Activated CD4-positive, CD25-positive, alpha-beta regulatory T cell (primary cell): ENCODE results near the gene FZD1.

ENCODE experiments used
- DNase-seq, 4 experiments: peaks; one replicate each; lab custom pipeline; 2025; lab: John Stamatoyannopoulos, UW

FZD1 gene

GRCh38 chr7:91264046-91264923 is at the start of gene FZD1:
TSS of gene FZD1 (plus strand) at chr7:91264433. CDS start at chr7:91264881, 448 bp downstream.
- DNase-seq: no peak

- DNase-seq: no peak
These were observed 37.8 kb upstream of the FZD1 start for GRCh38 chr7:91226411-91226810.

GRCh38 chr7:91228327-91228726 is 35.9 kb upstream of the FZD1 start:
- no peak for DNase-seq

- DNase-seq: no peak
These were observed 35.2 kb upstream of the FZD1 start for GRCh38 chr7:91228927-91229558.

- DNase-seq: no peak
These were observed 34.1 kb upstream of the FZD1 start for GRCh38 chr7:91230100-91230499.

- DNase-seq: no peak
These were observed 33.7 kb upstream of the FZD1 start for GRCh38 chr7:91230503-91230902.

GRCh38 chr7:91233212-91233611 is 31.0 kb upstream of the FZD1 start:
- DNase-seq: no peak

GRCh38 chr7:91235211-91235832 is 28.9 kb upstream of the FZD1 start:
- DNase-seq: no peak

GRCh38 chr7:91239171-91239604 is 25.0 kb upstream of the FZD1 start:
- DNase-seq: no peak

GRCh38 chr7:91239772-91240171 is 24.5 kb upstream of the FZD1 start:
- DNase-seq: no peak

GRCh38 chr7:91240376-91240941 is 23.8 kb upstream of the FZD1 start:
- DNase-seq: no peak

- DNase-seq: no peak
These were observed 22.0 kb upstream of the FZD1 start for GRCh38 chr7:91242097-91242844.

- DNase-seq: no peak
These were observed 20.5 kb upstream of the FZD1 start for GRCh38 chr7:91243591-91244301.

- DNase-seq: no peak
These were observed 16.7 kb upstream of the FZD1 start for GRCh38 chr7:91247500-91247899.

GRCh38 chr7:91248996-91249395 is 15.2 kb upstream of the FZD1 start:
- DNase-seq: no peak

- no peak for DNase-seq
These were observed 14.6 kb upstream of the FZD1 start for GRCh38 chr7:91249506-91250233.

GRCh38 chr7:91250706-91251105 is 13.5 kb upstream of the FZD1 start:
- no peak for DNase-seq

GRCh38 chr7:91251877-91252276 is 12.4 kb upstream of the FZD1 start:
- DNase-seq: no peak

- DNase-seq: no peak
These were observed 718 bp upstream of the FZD1 start for GRCh38 chr7:91263384-91264045.
